Left forelimb (tissue), 1 donor: ENCODE measurements around the gene KIF26B.

Source experiments
- DNase-seq: peaks from one replicate; pipeline ENCODE4 v3.0.0-alpha.2; 2018; ENCODE audit warnings: low spot score

The KIF26B gene

DNA sequence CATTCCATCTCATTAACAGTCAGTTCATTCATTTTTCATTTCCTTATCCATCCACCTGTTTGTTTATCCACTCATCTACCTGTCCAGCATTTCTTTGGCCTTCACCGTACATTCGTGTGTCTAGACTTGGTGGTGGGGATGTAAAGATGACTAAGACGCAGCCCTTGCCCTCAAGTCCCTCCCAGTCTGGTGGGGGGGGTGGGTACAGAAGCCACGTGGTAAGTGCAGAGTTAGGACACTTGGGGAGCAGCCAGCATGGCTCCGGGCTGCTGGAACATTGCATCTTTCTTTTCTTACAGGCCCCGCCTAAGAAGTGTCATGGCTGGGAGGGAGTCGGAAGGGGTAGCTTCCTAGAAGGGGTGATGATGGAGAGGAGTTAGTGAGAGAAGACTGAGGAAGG, 17.2 kb downstream of the KIF26B start:
- peak; percentile 38 for DNase-seq

DNA sequence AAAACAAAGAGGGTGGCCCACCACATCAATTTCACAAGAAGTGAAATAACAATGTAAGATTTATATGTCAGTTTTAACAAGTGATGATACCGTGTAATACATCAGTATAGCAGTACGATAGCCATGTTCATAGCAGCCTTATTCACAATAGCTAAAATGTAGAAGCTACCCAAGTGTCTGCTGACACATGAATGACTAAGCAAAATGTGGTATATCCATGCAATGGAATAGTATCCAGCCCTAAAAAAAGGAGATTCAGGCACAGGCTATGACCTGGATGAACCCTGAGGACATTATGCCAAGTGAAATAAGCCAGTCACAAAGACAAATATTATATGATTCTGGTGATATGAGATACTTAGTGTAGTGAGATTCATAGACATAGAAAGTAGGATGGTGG, 18.0 kb downstream of the KIF26B start:
- DNase-seq = no peak

DNA sequence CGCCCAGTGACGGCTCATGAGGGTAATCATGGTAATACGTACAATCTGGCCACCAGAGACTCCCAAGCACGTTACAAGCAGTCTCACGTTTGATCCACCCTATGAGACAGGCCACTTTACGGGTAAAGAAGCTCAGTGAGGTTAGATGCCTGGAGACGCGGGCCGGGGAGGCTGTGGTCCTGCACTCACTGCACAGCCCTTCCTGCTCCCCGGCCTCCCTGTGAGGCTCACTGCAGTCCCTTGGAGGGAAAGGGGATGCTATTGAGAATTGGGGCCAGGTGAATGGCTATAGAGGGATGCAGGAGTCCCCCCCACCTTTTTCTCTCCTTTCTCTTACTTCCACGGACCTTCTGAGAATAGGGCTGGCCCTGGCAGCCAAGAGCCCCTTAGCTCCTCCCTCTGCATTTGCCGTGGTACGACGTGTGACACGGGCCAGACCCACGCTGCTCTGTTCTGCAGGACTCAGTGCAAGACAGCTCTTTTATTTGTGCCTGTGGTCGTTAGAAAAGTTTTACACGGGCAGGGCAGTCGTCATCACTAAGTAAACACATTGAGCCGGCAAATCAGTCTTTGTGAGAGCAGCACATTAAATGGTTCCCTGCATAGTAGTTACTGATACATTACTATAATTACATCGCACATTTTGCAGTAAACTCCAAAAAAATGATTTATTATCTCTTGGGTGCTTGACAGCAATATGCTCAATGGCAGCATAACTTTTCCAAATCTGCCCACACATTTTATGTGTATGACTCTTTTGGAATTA, 18.8 kb downstream of the KIF26B start:
- peak; percentile 20 for DNase-seq

DNA sequence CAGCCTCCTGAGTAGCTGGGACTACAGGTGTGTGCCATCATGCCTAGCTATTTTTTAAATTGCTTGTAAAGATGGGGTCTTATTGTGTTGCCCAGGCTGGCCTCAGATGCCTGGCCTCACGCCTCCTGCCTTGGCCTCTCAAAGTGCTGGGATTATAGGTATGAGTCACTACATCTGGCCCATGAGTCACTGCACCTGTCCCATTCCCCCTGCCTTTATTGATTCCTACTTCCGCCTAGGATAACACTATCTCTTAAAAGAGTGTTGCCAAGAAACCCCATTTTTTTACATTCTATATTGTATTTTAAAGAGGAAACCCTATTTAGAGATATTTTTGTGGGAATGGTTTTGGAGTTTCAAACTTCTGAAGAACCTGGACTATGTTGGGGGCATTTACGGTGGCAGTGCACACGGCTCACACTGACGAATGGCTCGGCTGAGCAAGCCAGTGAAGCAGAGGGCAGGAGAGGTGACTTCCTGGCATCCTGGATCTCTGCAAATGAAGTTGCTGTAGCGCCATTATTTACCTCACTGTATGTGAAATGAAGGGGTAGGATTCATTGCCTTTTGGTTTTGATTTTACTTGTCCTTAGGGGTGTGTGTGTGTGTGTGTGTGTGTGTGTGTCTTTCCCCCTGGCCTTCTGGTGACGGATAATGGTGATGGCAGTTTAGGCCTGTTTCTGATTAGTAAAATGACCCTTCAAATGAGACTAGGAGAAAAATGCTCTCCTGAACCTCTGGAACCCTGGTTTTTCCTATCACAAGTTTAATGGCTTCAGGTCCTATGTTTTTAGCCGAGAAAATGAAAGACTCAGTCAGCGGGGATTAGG, 22.5 kb downstream of the KIF26B start:
- DNase-seq = no peak

DNA sequence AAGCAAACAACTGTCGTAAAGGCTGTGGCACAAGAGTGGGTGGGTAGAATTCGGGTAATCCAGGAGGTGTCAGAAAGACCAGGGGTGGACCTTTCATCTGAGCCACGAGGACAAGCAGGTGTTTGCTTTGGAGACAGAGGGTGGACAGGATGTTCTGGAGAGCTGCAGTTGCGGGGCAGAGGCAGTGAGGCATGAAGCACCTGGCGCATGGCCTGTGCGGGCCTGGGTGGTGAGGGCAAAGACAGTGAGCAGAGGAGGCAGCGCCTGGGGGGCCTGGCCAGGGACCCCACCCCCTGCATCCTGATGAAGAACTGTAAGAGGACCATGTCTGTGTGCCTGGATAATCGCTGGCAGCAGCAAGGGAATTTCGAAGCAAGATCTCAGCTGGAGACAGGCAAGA, 24.9 kb downstream of the KIF26B start:
- no peak for DNase-seq

DNA sequence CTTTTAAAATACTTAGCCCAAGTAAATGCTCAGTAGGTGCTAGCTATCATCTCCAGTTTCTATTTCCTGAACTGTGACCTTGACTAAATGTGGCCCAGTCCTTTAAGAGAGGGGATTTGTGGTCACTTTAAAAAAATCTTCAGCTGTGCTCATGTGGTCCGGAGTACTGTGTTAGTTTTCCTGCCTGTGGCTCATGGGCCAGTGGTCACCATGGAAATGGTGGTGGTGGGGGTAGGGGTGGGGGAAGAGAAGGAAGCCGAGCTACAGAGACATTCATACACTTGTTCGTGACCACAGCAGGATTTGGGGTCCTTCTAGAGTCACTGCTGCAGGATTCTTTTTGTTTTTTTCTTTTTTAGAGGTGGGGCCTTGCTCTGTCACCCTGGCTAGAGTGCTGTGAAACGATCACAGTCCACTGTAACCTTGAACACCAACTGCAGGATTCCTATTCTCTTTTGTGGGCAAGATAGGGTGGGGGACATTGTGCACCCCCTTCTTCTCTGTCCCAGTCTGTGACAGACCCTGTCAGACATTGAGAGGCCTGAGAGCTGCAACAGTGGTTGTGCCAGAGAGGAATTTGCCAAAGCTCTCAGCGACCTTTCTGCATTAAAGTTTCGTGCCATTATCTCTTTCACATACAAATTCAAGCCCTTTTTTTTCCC, 25.8 kb downstream of the KIF26B start:
- no peak for DNase-seq

DNA sequence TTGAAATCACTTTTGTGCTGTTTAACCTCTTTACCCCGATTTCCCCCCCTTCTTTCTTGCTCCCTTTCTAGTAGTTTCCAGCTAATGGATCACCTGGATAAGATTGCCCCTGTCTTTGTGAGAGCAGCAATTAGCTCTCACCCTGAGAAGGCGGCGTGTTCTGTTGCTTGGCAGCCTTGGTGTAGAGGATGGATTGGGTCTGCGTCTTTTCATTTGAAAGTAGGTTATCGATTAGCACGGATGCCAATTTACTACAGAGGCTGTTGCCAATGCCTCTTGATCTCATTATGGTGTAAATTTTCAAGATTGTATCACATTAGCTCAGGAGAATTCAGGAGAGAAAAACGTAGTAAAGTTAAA, 26.4 kb downstream of the KIF26B start:
- no peak for DNase-seq

DNA sequence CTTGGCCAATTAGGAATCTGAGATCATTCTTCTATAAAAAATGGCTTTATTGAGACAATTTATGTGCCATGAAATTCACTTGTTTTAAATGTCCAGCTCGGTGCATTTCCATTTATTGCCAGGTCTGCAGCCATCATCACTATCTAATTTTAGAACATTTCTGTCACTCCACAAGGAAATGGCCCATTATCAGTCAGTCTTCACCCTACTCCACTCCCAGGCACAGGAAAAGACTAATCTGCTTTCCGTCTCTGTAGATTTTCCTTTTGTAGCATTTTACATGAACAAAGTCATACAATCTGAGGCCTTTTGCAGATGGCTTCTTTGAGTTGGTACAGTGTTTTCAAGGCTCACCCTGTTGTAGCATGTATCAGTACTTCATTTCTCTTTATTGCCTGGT, 27.2 kb downstream of the KIF26B start:
- DNase-seq = no peak

DNA sequence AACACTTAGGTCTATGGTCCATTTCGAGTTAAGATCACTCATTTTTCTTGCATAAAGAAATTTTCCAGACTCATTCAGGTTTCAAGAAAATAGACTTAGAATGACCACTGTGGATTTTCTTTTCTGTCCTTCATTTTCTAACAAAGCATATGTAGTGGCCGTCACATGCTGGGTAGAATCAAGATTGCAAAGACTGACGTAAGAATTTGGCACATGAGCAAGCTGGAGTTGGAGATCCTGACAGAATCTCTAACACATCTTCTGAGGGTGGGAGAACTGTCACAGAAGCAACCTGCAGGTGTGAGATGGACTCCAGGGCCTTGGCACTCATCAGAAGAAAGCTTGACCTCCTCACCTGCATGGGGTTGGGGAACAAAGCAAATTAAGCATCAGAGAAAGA, 28.6 kb downstream of the KIF26B start:
- DNase-seq = no peak

DNA sequence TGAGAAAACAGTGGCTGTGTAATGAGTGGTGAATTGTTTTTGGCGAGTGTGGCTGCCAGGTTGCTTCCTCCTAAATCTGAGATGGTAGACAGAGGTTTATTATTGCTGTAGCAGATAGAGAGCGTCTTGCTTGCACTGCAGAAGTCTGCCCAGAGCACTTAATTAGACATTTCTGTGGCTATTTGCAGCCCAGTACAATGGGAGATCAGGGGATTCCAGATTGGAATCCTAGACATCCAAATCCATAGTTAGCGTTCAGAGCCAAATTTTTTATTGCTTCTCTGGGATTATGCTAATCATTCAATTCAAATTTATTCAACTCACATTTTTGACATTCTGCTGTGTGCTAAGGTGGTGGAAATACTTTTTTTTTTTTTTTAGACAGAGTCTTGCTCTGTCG, 30.0 kb downstream of the KIF26B start:
- no peak for DNase-seq

DNA sequence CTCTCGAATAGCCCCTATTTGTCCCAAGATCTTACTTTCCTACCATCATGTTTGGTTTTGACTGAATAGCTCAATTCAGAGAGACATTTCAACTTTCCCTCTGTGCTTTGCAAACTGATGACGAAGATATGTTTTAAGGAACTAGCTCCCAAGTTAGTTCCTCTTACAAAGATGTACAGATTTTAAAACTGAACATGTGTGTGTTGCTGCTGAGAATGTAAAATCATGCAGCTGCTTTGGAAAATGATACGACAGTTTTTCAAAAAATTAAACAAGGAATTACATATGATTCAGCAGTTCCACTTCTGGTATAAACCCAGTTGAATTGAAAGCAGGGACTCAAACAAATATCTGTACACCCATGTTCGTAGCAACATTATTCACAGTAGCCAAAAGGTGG, 33.6 kb downstream of the KIF26B start:
- DNase-seq = no peak

DNA sequence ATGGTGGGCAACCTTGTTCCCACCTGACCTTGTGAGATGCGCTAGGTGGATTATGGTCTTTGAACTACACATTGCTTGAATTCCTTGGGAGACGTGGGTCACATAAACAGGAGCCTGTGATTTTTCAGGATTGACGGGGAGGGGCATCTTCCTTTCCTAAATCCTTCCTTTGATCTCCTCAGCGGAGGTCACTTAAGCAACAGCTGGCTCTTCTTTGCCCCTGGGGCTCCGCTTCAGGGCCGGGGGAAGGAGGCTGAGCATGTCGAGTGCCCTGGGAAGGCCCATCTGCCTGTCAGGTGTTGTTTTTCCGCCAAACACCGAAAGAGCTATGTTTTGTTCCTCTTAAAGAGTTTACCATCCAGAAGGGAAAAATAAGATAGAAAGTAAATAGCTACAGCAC, 40.6 kb downstream of the KIF26B start:
- no peak for DNase-seq

DNA sequence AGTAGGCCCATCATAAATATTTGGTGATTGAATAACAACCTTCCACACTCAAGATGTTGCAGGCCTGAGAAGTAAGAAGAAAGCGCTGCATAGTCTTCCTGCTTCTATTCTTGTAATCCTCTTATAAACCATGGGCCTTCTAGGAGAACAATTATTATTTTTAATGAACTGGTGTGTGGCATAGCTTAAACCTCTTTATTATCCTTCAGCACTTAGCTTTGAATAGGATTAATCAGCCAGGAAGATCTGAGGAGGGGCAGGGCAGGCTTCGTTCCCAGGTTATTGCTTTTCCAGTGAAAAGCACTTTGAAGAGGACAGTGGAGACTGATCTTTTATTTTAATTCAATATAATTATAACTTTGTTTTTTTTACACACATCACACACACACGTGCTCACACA, 42.3 kb downstream of the KIF26B start:
- DNase-seq = no peak

DNA sequence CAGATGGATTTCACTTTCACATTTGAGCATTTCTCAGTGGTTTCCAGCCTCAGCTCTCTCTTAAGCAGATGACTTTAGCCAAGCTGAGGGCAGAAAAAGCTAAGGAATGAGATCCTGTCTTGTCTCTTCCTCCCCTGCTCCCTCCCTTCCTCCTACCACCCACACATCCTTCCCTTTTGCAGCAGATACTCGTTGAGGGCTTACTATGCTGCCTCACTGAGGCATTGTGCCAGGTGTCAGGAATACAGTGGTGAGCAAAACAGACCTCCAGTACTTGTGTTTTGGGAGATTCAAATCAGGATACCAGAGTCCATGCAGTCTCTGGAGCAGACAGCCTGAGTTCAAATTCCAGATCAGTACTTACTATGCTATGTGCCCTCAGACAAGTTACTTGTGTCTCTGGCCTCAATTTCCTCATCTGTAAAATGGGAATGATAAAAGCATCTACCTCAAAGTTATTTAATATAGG, 43.2 kb downstream of the KIF26B start:
- no peak for DNase-seq

DNA sequence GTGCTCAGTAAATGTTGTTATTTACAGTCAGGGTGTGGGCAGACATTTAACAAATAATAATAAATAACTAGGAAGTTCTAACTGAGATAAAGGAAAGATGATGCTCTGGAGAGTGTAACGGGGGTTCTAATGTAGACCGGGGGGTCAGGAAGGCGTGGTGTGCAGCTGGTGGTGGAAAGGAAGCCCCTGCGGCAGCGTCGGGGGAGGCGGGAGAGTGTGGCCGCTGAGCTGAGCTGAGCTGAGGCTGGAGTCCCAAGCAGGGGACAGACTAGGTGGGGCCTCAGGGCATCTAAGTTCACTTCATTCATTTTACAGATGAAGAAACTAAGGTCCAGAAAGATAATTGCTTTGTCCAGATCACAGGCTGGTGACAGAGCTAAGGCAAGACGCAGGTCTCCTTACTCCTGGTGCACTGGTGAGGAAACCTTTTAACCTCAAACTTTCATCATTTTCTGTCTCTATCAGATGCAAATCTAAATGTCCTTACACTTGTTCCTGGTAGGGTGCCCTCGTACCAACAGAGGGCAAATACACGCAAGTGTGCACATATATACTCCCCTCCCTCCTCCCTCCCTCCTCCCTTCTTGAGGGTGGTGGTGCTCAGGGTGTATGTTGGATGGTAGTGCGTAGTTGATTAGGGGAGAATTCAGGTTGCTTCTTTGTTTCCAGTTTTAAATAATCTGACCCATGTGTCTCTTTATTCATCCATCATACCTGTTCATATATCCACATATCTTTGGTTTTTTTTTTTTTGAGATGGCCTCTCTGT, 44.1 kb downstream of the KIF26B start:
- DNase-seq = no peak

DNA sequence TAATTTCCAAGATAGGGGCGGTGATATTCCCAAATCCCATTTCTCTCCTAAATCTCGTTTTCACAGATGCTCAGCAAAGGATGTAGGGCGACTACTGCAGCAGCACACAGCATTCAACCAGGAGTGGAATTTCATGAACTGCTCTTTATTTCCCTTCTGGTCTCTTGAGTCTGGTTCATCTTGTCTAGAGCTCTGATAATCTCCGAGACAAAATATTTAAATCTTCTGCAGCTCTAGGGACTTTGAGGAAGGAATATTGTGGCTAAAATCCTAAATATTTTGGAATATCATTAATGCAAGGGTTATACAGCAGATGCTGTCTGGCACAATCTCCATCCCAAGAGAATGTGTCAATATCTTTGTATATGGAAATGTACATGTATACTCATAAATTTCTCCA, 45.4 kb downstream of the KIF26B start:
- DNase-seq = no peak

DNA sequence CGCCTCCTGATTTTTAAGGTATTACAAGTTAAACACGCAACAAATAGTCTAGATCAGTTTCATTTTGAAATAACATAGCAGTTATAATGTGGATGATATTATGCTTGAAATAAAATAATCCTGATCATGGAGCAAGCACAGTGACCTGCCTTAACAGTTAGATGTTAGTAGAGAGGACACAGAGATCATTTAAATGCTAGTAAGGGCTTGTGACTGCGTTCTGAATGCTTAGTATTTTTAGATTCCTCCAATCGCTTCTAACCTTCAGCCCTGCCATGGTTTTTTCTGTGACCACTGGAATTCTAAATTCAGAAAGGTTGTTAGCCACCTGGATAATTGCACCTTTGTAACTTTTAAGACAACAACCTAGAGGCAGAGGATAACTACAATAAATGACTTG, 46.4 kb downstream of the KIF26B start:
- no peak for DNase-seq

DNA sequence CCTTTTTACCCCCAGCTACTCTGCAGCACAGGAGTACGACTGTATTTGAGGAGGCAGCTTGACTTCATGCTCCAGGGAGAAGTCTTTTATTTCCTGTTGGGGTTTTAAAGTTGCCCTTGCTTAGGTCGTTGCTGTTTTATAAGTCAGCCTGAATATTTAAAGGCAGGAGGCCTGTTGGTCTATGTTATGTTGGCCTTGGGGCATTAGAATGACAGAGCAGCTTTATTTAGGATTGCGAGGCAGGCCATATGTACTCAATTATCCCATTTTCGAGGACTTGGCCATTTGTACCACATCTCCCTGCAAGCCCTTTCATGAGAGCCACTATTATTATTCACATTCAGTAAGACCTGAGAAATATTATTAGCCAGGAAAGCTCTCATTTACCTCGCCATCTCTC, 47.0 kb downstream of the KIF26B start:
- no peak for DNase-seq

DNA sequence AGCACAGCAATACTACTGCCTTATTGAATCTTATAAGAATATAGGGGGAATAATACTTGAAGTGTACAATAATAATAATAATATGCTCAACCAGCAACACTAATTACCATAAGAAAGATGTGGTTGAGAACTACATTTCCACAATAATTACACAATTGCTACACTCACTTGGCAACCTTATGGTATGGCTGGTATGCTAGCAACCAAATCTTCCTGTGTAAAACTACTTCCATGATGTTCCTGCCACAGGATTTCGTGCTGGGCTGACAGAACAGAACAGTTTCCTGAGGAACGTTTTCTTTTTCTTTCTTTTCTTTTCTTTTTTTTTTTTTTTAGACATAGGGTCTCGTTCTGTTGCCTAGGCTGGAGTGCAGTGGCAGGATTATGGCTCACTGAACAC, 50.6 kb downstream of the KIF26B start:
- DNase-seq = no peak

DNA sequence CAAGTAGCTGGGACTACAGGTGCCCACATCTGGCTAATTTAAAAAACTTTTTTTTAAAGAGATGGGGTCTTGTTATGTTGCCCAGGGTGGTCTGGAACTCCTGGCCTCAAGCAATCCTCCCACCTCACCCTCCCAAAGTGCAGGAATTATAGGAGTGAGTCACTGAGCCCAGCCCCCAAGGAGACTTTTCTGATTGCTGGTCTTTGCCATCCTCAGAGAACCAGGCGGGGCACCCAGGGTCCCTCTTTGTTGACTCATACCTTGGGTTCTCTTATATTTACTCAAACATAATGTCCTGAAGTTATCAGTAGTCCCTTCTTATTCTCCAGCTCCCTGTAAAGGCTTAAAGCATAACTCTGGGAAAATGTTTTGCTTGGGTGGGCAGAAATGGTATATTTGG, 51.1 kb downstream of the KIF26B start:
- DNase-seq = no peak

DNA sequence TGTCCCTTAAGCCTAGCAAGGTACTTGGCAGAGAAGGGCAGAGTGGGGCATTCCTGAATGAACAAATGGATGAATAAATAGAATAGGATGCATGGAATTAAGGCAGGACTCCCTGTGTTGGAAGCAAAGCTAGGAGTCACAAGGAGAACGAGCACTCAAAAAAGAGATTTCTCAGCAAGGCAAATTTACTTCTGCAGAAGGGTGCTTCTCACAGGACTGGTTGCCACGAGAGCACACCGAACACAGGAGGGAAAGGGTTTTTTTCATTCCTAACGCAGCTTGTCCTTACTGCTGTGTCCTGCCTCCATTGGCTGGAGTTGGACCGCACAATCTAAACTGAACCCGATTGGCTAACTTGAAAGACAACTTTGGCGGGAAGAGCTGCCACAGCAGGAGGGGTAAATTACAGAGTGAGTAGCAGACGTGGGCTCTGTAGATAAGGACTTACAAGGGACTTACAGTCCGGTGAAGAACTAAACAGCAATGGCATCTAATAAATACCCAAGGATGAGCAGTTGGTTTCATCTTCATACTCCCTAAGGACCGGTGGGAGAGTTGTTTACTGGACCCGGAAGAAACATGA, 52.4 kb downstream of the KIF26B start:
- DNase-seq = no peak

DNA sequence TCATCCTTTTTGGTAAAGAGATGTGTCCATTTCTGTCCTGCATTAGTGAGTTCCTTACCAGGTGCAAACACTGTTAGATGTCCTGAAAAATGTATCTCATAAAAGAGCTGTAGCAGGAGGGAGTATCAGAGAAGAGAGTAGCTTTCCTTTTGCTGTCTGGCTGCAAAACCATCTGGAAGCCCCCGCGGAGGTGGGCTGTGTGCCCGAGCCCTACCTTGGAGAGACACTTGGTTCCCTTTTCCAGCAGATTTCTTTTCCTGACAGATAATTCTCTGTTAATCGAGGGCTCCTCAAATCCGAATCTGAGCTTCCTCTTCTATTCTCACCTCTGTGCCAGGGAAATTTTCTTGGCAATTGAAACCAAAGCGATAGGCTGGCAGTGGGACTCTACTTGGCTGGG, 53.0 kb downstream of the KIF26B start:
- no peak for DNase-seq
